ENCODE data around the gene MAGI3.
A peak's percentile ranks its signal among the peaks of the same experiment; 100 is the strongest.

Gene MAGI3

GRCh38 chr1:113517983-113518382 is 127.7 kb downstream of the MAGI3 start:
- TF ChIP-seq CTCF (IDR thresholded peaks at IDR 0.05; ENCODE audit: insufficient read depth, missing control alignments) = no peak
- no peak for FAIRE-seq

GRCh38 chr1:113519556-113519955 is 129.2 kb downstream of the MAGI3 start:
- DNase-seq (ENCODE audit: insufficient read length, low spot score) (no peak), FAIRE-seq (no peak)
- TF ChIP-seq CTCF (IDR thresholded peaks at IDR 0.05; ENCODE audit: insufficient read depth, missing control alignments) = no peak

More at GRCh38 chr1:113517983-113518382, 127.7 kb downstream of the MAGI3 start:
- no peak for DNase-seq (ENCODE audit: insufficient read length, low spot score)

- FAIRE-seq (no peak), DNase-seq (ENCODE audit: insufficient read length, low spot score) (no peak)
- TF ChIP-seq CTCF (IDR thresholded peaks at IDR 0.05; ENCODE audit: insufficient read depth, missing control alignments) = no peak
Observed at GRCh38 chr1:113530021-113530420, 139.7 kb downstream of the MAGI3 start.

- DNase-seq (ENCODE audit: insufficient read length, low spot score) (no peak), FAIRE-seq (no peak)
Observed at GRCh38 chr1:113531321-113531720, 141.0 kb downstream of the MAGI3 start.

GRCh38 chr1:113533061-113533460 is 142.7 kb downstream of the MAGI3 start:
- TF ChIP-seq CTCF (IDR thresholded peaks at IDR 0.05; ENCODE audit: insufficient read depth, missing control alignments) = no peak
- FAIRE-seq (no peak), DNase-seq (ENCODE audit: insufficient read length, low spot score) (no peak)

More at GRCh38 chr1:113531321-113531720, 141.0 kb downstream of the MAGI3 start:
- TF ChIP-seq CTCF (IDR thresholded peaks at IDR 0.05; ENCODE audit: insufficient read depth, missing control alignments) = no peak

GRCh38 chr1:113534130-113534817 is 144.0 kb downstream of the MAGI3 start:
- FAIRE-seq (peak; percentile 84), DNase-seq (ENCODE audit: insufficient read length, low spot score) (no peak)
- no peak for TF ChIP-seq CTCF (IDR thresholded peaks at IDR 0.05; ENCODE audit: insufficient read depth, missing control alignments)

- no peak for FAIRE-seq
- DNase-seq (ENCODE audit: insufficient read length, low spot score) = no peak
- TF ChIP-seq CTCF (IDR thresholded peaks at IDR 0.05; ENCODE audit: insufficient read depth, missing control alignments) = no peak
Observed at GRCh38 chr1:113534875-113535274, 144.6 kb downstream of the MAGI3 start.

Measured in D721Med (cell line).